ENCODE data around the gene GAD1. TPM values are rescaled to one million over a fixed set of nuclear protein-coding genes. Genes with fewer than 3 reads are reported as not detected.
A peak's percentile ranks its signal among the peaks of the same experiment; 100 is the strongest.

Gene GAD1
- total RNA-seq, 1 experiment from 2014 or later: 1.1 TPM

GRCh38 chr2:170843656-170844055 is 27.0 kb downstream of the GAD1 start:
- intact Hi-C loops (cut with micrococcal nuclease; ENCODE audit: unreplicated experiment): no loop called here
- H3K27ac ChIP-seq (ENCODE audit: low read depth, low read length, poor library complexity, severe bottlenecking): no peak overlapping the region
- no peak for TF ChIP-seq EZH2 (IDR thresholded peaks at IDR 0.05; ENCODE audit: borderline replicate concordance, low read depth, low read length, poor library complexity, severe bottlenecking)
- no peak for TF ChIP-seq CTCF (conservative IDR thresholded peaks at IDR 0.05; ENCODE audit: low read depth, low read length)
- H3K27me3 ChIP-seq (replicated peaks; ENCODE audit: insufficient read depth, low read depth, low read length, poor library complexity): no peaks in the 10 kb centered on the region
- no TSS peak for BruUV-seq (replicated peaks)
- CTCF ChIA-PET: interaction anchor here (0.5 kb wide), 1 partner anchor 1628 kb away, joined by 7 read pairs; no protein-coding TSS in a partner anchor
- no peaks in the 10 kb centered on the region for H3K4me1 ChIP-seq (ENCODE audit: insufficient read depth, low read length, poor library complexity, severe bottlenecking)
- POLR2A ChIA-PET (ENCODE audit: low non-redundant PET): no interaction called here
- no peak overlapping the region for H3K4me3 ChIP-seq (ENCODE audit: low read depth, low read length, poor library complexity, severe bottlenecking)
- H3K36me3 ChIP-seq (ENCODE audit: insufficient read depth, low read length, poor library complexity, severe bottlenecking): no peaks in the 10 kb centered on the region
- H3K9me3 ChIP-seq (ENCODE audit: low read depth, low read length, poor library complexity, severe bottlenecking): no peaks in the 10 kb centered on the region
- peak; percentile 39 for DNase-seq (ENCODE audit: low spot score)

GRCh38 chr2:170845343-170845742 is 28.7 kb downstream of the GAD1 start:
- no peaks in the 10 kb centered on the region for H3K9me3 ChIP-seq (ENCODE audit: low read depth, low read length, poor library complexity, severe bottlenecking)
- no peak overlapping the region for H3K27ac ChIP-seq (ENCODE audit: low read depth, low read length, poor library complexity, severe bottlenecking)
- intact Hi-C loops (cut with micrococcal nuclease; ENCODE audit: unreplicated experiment): no loop called here
- H3K4me1 ChIP-seq (ENCODE audit: insufficient read depth, low read length, poor library complexity, severe bottlenecking): no peaks in the 10 kb centered on the region
- CTCF ChIA-PET: interaction anchor here (0.6 kb wide), 1 partner anchor 12 kb away, joined by 4 read pairs; no protein-coding TSS in a partner anchor
- POLR2A ChIA-PET (ENCODE audit: low non-redundant PET): no interaction called here
- H3K27me3 ChIP-seq (replicated peaks; ENCODE audit: insufficient read depth, low read depth, low read length, poor library complexity): no peaks in the 10 kb centered on the region
- no peaks in the 10 kb centered on the region for H3K36me3 ChIP-seq (ENCODE audit: insufficient read depth, low read length, poor library complexity, severe bottlenecking)
- peak; percentile 35 for DNase-seq (ENCODE audit: low spot score)
- TF ChIP-seq CTCF (conservative IDR thresholded peaks at IDR 0.05; ENCODE audit: low read depth, low read length) (peak; percentile 60), EZH2 (IDR thresholded peaks at IDR 0.05; ENCODE audit: borderline replicate concordance, low read depth, low read length, poor library complexity, severe bottlenecking) (no peak)
- H3K4me3 ChIP-seq (ENCODE audit: low read depth, low read length, poor library complexity, severe bottlenecking): no peak overlapping the region
- no TSS peak for BruUV-seq (replicated peaks)

- H3K4me1 ChIP-seq (ENCODE audit: insufficient read depth, low read length, poor library complexity, severe bottlenecking): no peaks in the 10 kb centered on the region
- TF ChIP-seq EZH2 (IDR thresholded peaks at IDR 0.05; ENCODE audit: borderline replicate concordance, low read depth, low read length, poor library complexity, severe bottlenecking): no peak
- TF ChIP-seq CTCF (conservative IDR thresholded peaks at IDR 0.05; ENCODE audit: low read depth, low read length): no peak
- POLR2A ChIA-PET (ENCODE audit: low non-redundant PET): no interaction called here
- no peaks in the 10 kb centered on the region for H3K36me3 ChIP-seq (ENCODE audit: insufficient read depth, low read length, poor library complexity, severe bottlenecking)
- DNase-seq (ENCODE audit: low spot score): no peak
- intact Hi-C loops (cut with micrococcal nuclease; ENCODE audit: unreplicated experiment): no loop called here
- H3K9me3 ChIP-seq (ENCODE audit: low read depth, low read length, poor library complexity, severe bottlenecking): no peaks in the 10 kb centered on the region
- CTCF ChIA-PET: interaction anchor here (0.5 kb wide), 1 partner anchor 16 kb away, joined by 6 read pairs; no protein-coding TSS in a partner anchor
- H3K27me3 ChIP-seq (replicated peaks; ENCODE audit: insufficient read depth, low read depth, low read length, poor library complexity): no peaks in the 10 kb centered on the region
- no TSS peak for BruUV-seq (replicated peaks)
- H3K4me3 ChIP-seq (ENCODE audit: low read depth, low read length, poor library complexity, severe bottlenecking): no peak overlapping the region
- no peak overlapping the region for H3K27ac ChIP-seq (ENCODE audit: low read depth, low read length, poor library complexity, severe bottlenecking)
Observed at GRCh38 chr2:170846314-170846713, 29.6 kb downstream of the GAD1 start.

All from A673 (cell line).